T-helper 22 cell (primary cell): Measurements from ENCODE around the gene PCP2.

Experiments
- DNase-seq: peaks from one replicate; pipeline ENCODE4 v3.0.0-alpha.2; 2020; ENCODE audit warnings: low read depth

PCP2 gene

DNA sequence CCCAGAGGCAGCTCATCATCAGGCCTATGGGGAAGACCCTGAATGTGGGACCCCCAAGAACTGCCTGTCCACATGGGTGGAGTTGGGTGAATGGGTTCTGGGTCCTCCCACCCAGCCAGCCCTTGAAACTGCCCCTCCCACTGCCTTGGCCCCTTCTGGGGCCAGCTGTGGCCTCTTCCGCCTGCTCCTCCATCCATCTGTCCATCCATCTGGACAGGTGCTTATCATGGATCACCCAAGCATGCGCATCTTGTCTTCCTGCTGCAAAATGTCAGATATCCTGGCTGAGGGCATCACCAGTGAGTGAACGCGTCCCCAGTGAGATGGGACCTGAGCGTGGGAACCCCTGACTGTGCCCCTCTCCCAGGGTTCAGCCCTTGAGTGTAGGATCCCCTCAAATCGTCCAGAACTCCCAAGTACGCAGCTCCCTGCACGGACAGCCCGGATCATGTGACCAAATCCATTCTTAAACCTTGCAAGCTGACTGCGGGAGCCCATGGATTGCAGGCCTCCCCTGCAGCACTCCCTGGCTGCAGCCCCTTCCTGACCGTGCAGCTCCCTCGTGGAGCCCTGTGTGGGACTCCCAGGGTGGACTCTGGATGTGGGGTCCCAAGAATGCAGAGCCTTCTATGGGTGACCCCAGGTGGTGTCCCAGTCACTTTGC, 5.4 kb upstream of the PCP2 start:
- no peak for DNase-seq

DNA sequence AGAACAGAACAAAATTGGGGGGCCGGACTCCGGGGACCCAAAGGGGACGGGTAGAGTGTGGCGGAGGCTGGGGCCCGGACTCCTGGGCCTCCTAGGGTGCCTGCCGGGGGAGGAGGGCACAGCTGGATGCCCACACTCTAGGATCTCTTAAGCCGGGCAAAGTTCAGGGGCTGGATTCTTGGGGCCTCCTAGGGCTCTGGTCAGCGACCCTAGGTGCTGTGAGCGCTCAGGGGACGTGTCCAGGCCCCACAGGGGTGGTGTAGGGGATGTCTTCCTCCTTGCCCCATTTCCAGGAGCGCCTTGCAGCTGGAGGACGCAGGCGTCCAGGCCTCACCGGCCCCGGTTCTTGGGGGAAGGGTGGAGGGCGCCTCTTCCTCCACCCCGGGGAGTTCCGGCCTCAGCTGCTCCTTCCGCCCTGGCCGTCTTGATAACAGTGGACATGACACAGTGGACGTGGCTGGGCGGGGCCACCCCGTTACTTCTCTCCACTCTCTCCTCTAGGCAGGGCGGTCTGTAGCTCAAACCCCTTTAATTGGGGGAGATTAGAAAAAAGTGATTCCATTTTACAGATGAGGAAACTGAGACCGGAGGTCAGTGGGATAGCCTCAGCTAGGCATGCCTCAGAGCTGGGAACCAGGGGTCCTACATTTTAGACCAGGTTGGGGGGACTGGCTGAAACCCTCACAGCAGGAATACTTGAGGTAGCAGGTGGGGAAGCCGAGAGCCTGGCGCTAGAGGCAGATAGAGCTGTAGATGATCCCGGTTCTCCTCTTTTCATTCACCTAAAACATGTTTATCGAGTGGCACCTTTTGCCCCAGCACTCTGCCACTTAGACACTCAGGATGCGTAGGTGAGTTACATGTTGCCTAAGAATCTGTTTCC, 4.1 kb upstream of the PCP2 start:
- DNase-seq = no peak

DNA sequence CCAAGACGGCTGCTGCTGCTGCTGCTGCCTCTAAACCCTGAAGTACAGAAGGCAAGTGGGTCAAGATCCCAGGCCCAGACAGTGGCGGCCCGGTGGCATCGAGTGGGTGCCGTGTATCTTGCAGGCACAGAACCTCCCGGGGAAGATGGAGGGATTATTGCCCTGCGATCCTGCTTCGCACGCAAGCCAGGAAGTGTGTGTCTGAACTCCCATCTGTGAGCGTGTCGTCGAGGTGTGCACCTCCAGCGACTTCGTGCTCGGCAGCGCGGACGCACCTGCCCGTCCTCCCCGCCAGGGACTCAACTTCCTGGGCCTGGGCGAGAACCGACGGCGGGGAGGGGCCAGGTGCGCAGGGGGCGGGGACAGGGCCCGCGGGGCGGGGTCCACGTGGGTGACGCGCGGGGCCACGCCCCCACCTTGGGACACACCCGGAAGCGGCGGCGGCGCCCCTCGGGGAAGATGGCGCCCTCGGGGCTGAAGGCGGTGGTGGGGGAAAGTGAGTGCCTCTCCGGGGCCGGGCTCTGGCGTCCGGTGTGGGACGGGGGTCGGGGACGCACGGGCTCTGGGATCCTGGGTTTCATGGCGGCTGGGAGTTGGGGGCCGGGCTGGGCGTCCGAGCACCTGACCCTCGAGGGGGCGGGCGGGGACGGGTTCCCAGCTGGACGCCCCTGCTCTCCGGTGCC, 3.3 kb upstream of the PCP2 start, which contains the start of gene STXBP2:
Gene STXBP2 (plus strand): TSS at position 420 of the 683 bp plus-strand sequence. CDS start 40 bp downstream, at position 460.
- DNase-seq = peak; percentile 82

DNA sequence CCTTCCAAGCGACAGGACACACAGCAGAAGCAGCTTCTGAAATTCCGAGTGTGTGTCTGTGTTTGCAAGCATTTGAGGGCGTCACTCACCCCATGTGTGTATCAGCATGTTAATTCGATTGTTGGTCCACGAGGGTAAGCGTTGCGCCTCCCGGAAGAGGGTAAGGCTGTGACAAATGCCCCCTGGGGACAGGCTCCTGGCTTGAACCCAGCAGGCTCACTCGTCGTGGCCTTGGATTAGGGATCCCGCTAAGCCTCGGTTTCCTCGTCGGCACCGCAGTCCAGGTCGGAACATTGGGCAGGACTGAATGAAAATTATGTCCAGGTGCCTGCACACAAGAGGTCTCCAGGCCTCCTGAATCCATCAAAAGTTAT, 2.8 kb upstream of the PCP2 start:
- no peak for DNase-seq

DNA sequence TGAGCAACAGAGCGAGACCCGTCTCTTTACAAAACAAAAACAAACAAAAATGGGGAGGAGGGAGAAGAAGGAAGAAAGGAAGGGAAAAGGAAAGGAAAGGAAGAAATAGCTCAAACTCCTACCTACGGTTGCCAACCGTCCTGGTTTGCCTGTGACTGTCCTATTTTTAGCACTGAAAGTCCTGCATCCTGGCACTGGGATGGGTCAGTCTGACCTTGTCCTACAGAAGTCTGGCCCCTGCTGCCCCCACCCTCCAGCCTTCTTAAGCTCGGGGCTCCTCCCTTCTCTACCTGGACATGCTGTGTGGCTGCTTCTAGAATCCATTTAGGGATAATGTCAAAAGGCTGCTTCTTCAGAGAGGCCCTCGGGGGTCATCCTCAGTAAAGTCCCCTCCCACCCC, 2.2 kb upstream of the PCP2 start:
- DNase-seq = no peak

DNA sequence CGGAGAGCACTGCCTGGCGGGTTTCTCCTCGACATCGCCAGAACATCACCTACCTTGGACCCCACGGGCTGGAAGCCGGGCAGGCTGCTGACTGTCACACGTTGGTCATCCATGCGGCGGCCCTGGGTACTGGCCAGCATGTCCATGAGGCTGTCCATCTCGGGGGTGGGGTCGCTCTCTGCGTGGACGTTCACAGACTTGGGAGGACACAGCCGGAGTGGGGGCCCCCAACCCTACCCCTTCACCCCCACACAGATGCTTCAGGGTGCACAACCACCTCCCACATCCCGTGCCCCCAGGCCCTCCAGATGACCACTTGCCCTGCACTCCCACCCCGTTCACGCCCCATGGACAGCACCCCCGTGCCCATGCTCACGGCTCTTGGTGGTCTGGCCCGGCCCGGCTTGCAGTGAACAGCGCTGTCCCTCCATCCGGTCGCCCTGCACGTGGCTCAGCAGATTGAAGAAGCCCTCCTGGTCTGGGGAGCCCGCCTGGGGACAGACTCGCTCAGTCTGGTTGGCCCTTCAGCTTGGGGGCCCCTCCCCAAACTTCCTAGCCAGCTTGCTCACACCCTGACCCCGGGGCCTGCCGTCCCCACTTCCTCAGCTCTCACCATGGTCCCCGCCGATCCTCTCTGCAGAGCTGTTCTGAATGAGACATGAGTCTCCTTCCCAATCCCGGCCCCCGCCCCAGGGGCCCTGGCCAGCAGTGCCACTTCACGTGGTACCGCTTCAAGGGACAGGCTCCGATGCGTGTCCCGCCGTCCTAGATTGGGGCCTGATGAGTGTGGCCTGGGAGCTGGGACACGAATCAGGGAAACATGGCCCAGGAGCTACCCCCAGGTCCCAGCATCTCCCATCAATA, 947 bp downstream of the PCP2 start:
- no peak for DNase-seq

DNA sequence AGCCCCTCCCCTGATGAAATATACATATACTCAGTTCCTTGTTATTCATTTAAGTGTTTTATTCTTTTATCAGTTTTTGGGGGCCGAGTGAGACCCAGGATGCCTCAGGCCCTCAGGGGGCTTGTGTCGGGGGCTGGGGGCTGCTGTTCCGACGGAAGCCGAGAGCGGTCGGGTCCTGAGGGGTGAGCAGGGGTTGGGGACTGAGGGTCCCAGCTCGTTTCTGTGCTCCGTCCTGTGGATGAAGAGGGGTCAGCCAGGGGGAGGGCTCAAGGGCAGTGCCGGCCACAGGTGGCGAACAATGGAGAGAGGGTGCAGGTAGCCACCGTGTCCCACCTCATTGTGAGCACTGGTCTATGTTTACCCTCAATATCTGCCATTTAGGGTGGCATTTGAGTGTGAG, 1.9 kb downstream of the PCP2 start:
- DNase-seq = no peak

DNA sequence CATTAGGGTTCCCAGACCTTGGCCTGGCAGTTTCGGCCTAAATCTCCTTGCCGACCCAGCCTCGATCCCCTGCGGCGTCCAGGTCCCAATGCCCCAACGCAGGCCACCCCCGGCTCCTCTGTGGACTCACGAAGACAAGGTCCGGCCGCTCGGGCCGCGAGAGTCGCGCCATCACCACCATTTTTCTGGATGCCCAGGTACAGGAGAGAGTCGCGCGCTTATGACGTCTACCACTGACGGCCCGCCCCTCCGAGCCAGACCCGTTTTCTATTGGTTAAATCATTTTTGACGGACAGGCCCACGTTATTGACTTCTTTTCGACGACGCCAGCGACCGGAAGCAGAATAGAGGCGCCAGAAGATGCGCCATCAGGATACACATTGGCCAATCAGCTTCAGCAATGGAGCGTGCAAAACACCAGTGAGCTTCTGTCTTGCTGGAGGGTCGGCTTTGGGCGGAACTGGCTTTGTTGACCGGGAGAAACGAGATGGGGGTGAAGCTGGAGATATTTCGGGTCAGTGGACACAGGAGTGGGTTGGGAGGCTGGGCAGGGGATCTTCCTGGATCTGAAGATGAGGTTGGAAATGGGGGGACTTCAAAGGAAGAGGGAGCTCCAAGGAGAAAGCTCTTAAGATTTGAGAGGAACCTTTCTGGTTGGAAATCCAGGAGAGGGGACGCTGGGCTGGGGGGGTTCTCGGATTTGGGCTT, 4.0 kb downstream of the PCP2 start, which contains the start of the genes PET100 and XAB2:
Gene PET100 (plus strand): TSS at position 447 of the 708 bp plus-strand sequence. CDS start 41 bp downstream, at position 488.
Gene XAB2 (minus strand): TSS at position 199 of the 708 bp plus-strand sequence. CDS start 18 bp downstream, at position 181.
- DNase-seq = peak; percentile 93

DNA sequence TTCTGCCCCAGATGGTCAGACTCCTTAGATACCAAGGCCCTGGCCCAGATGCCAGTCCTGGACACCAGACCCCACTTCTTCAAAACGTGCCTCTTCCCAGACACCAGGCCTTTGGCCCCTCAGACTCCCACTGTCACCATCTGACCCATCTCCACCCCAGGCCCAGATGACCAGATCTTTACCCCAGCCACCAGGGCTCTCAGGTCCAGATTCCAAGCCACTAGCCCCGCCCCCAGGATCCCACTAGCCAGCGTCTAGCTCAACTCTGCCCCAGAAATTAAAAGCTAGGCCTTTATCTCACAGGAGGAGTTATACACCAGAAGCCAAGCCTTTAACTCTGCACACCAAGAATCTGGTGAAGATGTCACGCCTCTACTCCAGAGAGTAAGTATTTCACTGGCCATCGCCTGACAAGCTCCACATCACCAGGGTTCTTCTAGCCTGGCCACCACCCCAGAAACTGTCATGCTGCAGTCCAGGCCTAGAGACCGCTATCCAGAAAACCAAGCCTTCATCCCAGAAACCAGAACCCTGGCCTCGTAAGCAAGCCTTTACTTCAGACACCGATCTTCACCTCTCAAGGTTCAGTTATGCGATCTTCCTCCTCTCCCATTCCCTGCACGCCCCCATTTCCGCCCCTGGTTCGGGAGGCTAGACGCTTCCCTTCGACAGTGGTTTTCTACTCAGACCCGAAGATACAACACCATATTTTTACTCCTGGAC, 4.8 kb downstream of the PCP2 start:
- DNase-seq = no peak

DNA sequence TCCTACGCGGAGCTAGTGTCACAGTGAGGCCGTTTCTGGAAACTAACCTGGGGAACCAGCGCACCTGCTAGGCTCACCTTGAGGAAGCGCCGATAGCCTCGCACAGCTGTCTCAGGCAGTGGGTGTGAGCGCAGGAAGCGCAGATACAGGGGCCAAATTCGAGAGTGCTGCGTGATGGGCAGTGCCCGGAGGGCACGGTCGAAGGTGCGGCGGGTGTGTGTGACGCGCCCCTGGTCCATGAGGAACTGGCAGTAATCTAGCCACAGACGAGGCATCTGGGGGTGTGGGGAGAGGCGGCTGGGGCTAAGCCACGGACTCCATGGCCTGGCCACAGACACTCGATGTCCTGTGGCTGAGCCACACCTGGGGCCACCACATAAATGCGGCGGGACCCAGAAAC, 6.4 kb downstream of the PCP2 start:
- DNase-seq = no peak

DNA sequence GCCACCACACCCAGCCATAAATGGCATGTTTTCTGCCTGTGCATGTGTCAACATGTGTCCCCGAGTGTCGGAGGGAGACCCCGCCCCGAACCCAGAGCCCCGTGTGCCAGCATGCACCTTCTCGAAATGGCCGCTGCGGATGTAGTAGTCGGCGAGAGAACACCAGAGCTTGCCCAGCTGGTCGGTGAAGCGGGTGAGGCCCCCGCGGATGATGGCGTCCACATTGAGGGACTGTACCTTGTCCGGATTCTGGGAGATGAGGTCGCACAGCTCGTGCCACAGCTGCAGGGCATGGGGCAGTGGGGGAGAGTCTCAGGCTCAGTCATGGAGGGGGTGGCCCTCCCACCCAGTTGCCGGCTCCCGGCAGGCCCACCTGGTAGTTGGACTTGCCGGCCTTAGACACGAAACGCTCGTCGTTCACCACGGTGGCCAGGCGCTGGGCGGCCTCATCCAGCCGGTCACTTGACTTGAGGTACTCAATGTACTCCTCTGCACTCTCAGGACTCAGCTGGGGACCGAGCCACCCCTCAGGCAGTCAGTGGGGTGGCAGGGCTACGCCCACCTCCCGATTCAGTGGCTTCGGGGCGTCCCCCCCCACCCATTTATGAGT, 7.7 kb downstream of the PCP2 start:
- DNase-seq = no peak

DNA sequence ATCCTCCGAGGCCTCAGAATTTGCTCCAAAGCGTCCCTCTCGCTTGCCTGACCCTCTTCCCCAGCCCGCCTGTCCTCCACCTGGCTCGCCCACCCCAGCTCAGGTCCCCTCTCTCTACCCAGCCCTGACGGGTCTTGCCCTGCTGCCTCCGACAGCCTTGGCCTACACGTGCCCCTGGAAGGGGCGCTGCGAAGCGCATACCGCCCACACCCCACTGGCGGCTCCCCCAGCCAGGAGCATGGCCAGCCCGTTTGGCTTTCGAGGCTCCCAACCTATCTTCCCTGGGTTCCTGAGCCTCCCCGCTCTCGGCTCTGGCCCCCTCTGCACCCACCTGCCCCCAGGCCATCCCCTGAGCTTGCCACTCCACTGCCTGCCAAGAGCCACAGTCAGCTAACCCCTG, 8.7 kb downstream of the PCP2 start:
- DNase-seq = no peak

DNA sequence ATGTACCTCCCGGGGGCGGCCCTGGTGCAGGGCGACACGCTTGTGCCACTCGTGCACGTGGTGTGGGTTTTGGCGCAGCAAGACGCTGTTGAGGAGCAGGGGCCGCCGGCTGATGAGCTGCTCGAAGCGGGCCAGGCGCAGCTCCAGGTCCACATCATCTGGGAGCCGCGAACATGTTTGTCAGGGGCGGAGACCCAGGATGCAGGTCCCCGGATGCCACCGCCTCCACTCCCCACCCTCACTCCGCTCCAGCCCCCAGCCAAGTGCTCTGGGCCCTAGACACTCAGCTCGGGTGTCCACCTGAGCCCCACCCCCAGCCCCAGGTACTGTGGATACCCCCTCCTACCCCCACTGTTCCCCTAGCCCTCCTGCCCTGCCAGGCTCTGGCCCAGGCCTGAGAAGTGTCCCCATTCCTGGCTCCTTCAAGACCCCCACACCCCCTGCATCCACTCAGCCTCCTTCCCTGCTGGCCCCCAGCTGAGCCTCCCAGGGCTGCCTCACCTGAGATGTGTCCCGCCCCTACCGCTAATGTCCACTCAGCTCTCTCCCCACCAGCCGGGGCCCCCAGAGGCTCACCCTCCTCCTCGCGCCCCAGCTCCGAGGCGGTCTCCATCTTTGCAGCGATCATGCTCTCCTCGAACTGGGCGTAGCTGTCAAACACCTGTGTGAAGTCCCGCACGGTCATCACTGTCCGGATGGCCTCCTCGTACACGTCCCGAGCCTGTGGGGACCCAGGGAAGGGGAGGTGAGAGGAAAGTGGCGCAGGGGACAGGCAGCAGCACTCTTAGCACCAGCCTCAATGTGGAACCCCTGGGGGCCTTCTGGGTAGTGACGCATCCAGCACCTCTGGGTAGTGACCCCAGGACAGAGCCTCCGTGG, 9.6 kb downstream of the PCP2 start:
- no peak for DNase-seq

DNA sequence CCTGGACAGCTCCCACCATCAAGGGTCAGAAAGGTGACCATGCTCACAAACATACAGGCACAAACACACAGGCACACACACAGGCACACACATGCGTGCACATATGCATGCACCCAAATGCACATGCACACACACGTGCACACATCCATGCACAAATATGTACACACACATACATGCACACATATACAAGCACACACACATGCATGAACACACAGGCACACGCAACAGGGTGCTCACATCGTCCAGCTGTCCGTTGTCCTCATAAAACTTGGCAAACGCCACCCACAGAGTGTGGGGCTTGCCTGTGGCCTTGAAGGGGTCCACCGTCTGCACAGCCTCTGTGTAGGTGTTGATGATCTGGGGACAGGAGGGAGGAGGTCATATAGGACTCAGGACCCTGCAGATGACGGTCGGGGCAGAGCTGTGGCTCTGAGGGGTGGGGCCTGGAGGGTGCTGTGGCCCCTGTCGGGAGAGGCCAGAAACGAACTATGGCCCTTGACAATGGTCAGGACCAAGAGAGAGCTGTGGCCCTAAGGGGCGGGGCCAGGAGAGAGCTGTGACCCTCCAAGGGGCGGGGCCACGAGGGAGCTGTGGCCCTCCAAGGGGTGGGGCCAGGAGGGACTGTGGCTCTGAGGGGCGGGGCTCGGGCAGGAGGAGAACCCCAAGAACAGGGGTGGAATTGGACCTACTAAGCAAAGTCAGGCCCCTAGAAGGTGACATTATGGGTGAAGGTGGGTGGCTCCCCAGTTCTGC, 10.4 kb downstream of the PCP2 start:
- DNase-seq = no peak

DNA sequence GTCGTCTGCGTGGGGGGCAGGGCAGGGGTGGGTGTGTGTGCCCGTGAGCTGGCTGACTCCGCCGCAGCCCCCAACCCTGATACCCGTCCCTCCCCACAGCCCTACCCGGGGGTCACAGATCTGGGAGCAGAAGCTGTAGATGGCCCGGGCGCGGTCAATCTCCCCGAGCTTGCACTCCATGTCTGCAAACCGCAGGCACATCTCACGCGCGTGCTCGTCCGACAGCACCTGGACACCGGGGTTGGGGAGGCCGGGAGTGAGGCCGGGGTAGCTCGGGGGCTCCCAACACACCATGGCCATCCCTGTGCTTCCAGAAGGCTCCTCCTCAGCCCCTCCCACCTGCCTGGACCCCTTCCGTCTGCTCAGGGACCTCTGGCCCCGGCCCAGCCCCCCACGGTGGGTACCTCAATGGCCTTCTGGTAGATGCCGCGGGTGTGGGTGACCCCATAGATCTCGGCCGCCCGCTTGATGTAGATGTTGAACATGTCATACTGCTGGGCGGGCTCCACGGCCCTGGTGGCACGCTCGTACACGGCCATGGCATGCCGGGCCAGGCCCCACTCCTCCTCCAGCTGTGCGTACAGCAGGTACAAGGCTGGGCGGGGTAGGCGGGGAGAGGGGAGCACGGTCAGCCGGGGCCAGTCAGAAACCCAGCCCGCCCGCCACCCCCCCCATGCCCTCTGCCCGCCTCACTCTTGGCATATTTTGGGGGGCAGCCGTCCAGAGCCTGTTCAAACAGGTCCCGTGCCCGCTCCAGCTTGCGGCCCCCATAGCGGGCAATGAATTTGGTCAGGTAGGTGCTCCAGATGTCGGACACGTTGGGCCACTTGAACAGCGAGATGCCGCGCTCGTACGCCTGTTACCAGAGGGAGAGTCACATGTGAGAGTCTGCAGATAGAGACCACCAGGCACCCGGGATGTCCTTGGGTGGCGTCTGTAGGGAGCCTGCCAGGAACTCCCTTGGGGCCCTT, 12.8 kb downstream of the PCP2 start:
- DNase-seq = no peak

DNA sequence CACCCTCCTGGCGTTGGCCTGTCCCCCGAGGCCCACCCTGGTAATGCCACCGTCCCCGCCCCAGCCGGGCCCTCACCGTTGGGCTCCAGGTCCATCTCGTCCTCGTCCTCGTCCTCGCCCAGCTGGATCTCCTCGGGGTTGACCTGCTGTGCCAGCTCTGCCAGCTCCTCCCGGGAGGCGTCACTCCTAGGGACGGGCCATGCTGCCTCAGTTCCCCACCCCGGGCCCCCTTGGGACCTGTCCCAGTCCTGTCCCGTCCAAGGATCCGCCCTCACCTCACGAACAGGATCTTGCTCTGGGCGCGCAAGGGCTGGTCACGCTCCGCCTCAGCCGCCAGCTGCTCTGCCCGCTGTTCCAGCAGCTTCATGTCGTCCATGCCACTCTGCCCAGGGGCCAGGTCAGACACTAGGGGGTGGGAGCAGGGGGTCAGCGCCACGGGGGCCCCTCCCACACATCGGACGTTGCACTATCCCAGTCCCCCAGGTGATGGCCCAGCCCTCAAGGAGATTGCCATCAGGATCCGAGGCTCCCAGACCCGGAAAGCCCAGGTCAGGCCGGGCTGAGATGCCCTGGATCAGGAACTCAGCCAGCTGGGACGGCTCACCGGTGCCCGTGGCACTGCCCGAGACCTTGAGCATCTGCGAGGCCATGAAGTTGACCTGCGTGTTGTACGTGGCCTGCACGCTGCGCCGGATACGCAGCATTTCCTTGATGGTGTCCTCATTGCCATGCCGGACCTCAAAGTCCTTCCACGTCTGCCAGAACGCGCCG, 13.7 kb downstream of the PCP2 start:
- no peak for DNase-seq
